GM19372 (cell line): Measurements from ENCODE around the gene AHCYL2.
"Not testable (repeated sequence)": the region's sequence is repeated elsewhere in the genome, so short reads cannot be mapped to it uniquely, and the experiment has no call there.

ENCODE experiments used
- ATAC-seq: cut with Tn5 transposase; IDR thresholded peaks from one replicate; pipeline ENCODE4 v1.9.1; 2021; ENCODE audit warnings: mild to moderate bottlenecking, low read depth, moderate library complexity; ENCODE audit not compliant: unreplicated experiment

AHCYL2 gene

DNA sequence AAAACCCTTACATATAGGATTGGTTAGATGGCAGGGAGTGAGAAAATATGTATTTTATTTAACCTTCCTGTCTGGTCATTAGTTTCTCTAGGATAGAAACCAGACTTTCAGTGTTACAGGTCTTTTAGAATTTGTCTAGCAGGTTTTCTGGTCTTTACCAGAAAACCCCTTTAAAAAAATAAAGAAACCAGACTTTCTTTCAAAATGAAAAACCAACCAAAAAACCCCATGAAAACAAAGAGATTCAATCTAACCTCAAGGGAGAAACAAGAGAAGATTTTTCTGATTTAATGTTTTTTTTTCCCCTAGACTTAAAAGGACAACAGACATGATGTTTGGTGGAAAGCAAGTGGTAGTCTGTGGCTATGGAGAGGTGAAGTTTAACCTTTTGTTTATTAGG lies 180.7 kb downstream of the AHCYL2 start:
- ATAC-seq, result no peak

DNA sequence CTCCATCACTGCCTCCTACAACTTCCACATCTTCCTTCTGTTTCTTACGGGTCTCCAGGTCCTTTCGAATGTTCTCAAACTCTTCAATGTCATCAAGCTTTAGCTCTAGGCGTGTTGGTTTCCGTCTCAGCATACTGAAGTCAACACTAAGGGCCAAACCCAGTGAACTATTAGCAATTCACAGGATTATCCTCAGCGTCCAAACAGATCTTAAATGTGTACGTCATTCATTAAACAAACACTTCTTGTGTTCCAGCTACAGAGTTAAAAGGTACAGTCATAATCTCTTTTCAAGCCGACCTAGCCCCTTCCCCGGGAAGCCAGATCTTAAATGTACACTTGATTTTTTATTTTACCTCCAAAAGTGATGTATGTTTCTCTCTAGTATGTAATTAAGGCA lies 185.4 kb downstream of the AHCYL2 start:
- ATAC-seq, result not testable (repeated sequence)

DNA sequence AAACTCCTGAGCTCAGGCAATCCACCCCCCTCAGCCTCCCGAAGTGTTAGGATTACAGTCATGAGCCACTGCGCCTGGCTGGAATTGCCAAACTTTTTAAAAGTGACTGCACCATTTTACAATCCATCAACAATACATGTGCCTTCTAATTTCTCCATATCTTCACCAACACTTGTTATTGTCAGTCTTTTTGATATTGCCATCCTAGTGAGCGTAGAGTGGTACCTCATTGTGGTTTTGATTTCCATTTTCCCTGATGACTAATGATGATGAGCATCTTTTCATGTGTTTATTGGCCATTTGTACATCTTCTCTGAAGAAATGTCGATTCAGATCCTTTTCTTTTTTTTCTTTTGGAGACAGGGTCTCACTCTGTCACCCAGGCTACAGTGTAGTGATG lies 187.7 kb downstream of the AHCYL2 start:
- no peak for ATAC-seq

DNA sequence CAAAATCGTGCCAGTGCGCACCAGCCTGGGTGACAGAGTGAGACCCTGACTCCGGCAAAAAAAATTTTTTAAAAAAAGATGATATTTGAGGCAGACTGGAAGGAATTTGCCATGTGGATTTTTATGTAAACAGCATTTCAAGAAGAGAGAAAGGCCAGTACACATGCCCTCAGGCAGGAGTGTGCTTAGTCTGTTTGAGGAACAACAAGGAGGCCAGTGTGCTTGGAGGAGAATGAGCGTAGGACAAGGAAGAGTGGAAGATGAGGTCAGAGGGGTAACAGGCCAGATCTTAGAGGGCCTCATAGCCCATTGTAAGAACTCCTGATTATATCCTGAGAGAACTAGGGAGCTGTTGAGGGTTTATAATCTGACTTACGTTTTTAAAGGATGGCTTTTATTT lies 192.2 kb downstream of the AHCYL2 start:
- ATAC-seq, result no peak

DNA sequence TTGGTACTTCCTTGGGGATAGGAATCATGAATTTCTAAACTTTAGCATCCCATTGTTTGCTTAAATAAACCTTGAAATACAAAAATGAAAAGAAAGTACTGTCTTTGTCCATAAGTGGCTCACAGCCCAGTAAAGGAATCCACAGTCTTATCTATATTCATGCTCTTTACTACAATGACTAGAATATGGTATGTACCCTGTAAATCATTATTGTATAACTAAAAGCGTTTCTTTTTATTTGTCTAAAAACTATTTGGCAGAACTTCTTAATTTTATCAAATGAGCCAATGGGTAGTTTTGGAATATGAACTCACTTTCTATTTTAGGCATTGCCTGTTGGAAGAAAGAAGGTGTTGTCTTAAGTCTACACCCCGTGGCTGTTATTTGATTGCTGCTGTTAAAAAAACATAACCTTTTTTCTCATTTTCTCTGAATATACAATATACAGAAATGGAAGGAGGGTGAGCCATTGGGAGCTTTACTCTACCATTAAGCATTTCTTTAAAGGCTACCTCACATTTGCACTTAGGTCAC lies 197.0 kb downstream of the AHCYL2 start:
- ATAC-seq, result no peak

DNA sequence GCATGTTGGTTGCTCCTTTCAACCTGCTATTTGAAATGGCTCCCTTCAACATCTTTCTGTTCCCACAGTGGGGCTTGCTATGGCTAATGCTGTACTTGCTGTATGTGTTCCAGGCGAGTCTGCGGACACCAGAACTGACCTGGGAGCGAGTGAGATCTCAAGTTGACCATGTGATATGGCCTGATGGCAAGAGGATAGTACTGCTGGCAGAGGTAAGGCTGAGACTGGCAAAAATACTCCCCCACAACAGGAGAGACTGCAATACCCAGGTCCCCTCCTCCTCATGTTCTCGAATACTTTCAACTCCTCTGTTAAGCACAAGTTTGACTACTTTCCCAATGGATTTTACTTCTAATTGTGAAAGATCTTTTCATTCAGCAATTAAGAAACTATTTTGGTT lies 197.9 kb downstream of the AHCYL2 start:
- ATAC-seq, result no peak

DNA sequence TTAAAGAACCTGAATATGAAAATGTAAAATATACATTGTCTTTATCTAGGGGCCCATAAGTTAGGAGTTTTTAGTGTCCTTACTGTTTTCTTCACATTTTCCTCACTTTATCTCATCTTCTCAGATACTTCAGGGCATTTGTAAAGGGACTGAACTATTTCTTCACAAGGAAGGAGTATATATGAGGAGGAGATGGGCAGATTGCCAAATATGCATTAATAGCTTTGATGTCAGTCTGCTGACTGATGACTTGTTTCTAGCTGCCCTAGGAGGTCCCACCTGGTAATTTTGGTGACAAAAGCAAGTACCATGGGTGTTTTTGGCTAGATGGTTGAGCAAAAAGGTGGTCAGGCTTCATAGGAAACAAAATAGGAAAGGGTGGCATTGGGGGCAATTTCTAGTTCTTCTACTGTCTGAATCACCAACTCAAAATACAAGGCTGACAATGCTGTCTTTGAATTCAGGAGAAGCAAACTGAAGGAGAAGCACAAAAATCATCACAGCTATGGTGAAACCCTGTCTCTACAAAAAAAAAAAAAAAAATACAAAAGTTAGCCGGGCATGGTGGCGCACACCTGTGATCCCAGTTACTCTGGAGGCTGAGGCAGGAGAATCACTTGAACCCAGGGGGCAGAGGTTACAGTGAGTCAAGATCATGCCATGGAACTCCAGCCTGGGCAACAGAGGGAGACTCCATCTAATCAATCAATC lies 199.0 kb downstream of the AHCYL2 start:
- no peak for ATAC-seq

DNA sequence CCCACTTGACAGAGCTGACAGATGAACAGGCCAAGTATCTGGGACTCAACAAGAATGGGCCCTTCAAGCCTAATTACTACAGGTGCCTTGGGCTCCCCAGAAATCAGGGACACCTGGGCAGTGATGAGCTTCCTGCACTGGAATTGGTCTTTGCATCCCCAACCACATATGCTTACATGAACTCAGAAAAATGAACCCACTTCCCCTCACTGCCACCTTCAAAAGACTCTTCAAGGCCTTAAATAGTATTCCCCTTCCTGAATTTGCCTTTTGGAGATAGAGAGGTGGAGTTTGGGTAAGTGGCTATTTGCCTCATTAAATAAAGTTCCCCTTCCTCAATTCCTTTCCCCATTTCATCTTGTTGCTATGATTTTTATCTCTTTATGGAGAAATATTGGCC lies 201.7 kb downstream of the AHCYL2 start:
- no peak for ATAC-seq

DNA sequence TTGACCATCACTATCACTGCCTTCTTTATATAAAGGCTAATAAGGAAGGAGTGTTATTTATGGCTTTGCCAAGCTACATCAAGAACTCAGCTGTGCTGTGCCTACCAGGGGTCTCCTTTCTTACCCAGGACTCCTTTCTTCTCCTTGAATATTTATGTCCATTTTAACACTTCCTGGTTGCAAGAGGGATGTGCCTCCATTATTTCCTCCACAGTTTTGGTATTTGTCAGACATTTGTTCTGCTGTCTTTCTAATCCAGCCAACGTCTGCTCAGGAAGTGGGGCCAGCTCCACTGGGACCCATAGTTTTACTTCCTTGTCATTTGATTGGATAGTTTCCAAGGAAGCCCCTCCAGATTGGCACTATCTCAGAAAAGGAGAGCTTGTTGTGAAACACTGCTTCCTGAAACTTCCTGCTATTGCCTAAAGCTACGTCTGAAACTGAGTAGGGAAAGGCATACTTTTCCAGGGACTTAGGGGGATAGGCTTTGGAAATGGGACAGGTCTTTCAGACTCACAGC lies 202.8 kb downstream of the AHCYL2 start:
- ATAC-seq, result no peak

DNA sequence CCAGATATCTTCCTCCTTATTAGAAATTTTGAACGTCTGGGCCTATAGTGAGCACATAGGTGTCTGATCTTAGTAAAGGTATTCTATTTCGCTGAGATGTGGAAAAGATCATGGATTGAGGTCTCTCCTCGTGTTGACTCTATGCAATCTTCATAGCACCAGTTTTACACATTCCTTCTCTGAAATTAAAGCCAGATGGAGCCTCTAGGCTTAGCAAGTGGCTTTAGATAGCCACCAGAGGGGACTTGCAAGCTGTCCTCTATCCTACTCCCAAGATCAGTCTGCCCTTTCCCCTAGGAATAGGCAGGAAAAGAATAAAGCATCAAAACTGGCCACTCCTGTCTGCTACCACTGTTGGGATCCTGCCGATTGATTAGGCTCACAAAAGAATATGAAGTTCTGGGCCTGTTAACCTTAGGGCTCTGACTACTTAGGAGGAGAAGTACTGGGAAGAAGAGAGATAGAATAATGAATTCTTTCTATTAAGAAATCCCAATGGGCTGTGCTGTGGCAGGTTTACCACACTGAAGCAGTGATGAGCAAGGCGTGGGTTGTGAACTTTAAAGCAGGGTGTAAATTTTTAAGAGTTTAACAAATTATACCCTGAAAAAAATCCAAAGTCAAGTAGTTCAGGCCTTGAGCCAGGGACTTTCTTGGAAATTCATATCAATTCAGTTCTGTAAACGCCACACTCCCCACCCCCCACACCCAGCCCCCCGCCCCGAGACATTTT lies 207.2 kb downstream of the AHCYL2 start:
- no peak for ATAC-seq

DNA sequence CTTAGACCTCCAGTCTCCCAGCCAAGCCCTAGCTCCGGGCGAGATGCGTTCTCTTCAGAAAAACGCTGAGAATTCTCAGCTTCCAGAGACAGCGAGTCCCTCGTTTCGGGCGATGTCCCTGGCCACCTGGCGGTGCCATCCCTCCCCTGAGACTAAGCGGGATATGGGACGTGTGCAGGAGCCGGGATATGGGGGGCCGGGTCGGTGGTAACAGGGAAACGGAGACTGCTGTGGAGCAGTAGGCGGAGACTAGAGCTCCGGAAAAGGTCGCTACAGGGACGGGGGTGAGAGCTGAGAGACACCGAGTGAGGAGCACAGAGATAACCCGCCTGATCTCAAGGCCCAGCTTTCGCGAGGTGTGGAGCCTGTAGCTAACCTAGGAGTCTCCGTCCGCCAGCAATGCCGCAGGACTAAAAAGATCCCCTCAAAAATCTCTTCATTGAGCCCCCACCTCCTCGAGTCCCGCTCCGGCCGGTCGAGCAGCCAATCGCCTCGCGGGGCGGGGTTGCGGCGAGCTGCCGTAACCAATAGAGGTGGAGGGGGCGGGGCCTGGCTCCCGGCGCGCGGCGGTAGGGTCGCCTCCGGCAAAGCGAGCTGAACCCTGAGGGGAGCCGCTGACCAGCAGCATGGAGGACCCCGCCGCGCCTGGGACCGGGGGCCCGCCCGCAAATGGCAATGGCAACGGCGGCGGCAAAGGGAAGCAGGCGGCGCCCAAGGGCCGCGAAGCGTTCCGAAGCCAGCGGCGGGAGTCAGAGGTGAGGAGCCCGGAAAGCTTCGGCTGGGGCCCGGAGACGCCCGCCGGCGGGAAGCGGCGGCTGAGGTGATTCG lies 209.2 kb downstream of the AHCYL2 start, which contains the start of gene STRIP2:
Gene STRIP2 (plus strand): TSS at position 586 of the 828 bp plus-strand sequence. CDS start 41 bp downstream, at position 627.
- ATAC-seq, result peak; percentile 96

DNA sequence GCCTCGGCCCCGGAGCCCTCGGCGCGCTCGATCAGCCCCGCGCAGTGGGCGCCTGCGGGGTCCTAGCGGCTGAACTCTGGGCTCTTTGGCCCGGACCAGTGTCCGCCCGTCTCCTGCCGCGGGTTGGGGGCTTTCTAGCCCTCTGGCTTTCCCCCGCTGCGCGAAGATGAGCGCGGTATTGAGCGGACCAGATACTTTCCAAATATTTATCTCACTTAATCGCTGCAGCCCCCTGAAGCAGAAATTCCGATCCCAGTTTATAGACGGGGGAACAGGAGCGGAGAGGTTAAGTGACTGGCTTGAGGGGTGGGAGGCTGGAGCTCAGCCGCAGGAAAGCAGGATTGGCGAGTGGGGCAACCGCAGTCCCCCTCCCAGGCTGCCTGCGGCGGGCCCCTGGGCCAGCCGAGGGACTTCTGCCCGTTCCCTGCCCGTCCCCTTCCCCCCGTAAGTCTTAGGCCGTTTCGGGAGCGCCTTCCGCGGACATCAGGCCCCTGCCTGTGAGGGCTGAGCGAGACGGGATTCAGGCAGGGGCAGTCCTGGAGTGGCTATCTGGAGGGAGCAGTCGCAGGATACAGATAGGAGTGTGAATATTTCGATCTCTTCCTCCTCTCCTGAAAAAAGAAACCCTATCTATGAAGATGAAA lies 210.0 kb downstream of the AHCYL2 start:
- ATAC-seq, result no peak

DNA sequence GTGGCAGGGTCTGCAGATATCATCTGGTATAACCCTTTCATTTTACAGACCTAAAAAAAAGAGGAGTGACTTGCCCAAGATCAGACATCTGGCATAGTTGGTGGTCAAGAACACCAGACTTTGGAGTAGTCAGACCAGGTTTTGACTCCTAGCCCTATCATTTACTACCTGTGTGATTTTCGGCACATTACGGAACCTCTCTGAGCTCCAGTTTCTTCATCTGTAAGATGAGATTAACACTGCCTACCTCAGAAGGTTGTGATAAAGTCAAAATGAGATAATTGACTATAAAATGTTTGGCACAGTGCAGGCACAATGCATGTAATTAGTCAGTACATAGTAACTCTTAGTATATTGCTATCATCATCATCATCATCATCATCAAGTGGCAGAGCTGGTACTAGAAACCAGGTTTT lies 210.6 kb downstream of the AHCYL2 start:
- ATAC-seq, result no peak

DNA sequence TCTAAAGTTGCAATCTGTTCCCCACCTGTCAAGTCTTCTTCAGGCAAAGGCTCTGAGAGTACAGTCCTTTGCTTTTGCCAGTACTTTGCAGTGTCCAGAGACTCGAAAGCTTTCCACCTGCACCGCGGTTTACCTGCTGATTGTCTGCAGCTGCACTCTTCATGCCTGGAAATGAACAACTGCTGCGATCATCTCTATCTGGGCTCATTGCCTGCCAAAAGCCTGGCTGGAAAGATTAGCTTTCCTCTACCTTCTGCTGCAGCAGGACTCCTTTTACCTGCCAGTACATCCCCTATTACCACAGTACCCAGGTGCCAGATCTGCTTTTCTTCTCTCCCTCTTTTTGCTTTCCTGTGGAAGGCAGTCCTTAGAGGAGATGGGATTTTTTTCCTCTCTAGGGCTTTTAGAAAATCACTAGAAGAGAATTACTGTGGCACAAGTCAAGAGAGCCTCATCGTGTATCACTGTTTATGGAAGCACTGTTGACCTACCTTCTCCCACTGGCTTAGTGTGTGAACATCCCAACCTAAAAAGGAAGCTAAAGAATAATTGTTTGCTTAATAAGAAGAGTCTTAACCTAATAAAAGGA lies 211.6 kb downstream of the AHCYL2 start:
- no peak for ATAC-seq

DNA sequence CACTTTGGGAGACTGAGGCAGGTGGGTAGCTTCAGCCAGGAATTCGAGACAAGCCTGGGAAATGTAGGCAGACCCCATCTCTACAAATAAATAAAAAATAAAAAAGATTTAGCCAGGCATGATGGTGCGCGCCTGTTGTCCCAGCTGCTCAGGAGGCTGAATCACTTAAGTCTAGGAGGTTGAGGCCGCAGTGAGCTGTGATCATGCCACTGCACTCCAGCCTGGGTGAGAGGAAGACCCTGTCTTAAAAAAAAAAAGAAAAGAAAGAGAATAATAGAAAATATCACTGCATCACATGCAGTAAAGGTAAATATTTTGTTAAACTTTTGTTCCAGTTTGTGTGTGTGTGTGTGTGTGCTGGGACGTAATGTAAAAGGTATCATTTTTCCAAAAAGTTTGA lies 212.4 kb downstream of the AHCYL2 start:
- ATAC-seq, result no peak

DNA sequence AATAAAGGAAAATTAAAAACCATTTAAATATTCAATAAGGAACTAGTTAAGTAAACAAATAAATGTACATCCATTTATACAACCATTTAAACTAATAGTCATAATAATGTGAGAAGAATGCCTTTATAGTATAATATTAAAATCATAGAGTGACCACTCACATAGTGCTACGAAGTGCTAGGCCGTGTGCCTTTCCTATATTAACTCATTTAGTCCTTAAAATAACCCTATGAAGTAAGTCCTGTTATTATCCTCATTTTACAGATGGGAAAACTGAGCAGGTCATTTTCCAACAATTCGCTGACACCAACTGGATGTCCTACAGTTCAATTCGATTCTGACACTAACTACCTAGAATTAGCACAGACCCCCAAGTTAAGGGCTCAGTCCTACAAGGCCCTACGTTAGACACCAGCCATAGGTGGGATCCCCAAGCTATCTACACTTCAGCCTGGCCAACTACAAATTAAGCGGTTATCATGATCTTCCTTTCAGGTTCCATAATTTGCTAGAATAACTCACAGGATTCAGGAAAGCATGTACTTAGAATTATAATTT lies 213.5 kb downstream of the AHCYL2 start:
- no peak for ATAC-seq

DNA sequence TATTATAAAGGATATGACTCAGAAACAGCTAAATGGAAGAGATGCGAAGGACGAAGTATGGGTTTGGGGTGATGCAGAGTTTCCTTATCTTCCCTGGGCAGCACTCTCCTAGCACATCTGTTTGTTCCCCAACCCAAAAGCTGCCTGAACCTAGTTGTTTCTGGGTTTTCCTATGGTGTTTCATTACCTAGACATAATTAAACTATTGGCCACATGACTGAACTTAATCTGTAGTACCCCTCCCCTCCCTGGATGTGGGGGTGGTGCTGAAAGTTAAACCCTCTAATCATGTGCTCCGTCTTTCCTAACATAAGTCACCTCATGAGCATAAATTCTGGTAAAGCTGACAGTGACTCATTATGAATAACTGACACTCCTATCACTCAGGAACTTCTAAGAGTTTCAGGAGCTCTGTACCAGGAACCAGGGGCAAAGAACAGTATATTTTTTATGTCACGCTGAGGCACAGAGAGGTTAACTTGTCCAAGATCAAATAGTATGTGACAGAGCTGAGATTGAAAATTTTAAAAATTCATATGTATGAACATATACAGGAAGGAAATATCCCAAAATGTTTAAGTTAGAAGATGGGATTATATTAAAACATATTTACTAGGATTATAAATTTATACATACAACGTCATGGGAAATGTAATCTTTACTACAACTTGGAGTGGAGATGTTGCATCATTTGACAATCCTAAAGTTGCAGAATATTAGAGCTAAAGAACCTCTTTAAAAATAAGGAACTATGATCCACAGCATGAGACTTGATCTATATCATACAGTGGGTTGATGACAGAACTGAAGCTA lies 214.2 kb downstream of the AHCYL2 start:
- ATAC-seq, result no peak

DNA sequence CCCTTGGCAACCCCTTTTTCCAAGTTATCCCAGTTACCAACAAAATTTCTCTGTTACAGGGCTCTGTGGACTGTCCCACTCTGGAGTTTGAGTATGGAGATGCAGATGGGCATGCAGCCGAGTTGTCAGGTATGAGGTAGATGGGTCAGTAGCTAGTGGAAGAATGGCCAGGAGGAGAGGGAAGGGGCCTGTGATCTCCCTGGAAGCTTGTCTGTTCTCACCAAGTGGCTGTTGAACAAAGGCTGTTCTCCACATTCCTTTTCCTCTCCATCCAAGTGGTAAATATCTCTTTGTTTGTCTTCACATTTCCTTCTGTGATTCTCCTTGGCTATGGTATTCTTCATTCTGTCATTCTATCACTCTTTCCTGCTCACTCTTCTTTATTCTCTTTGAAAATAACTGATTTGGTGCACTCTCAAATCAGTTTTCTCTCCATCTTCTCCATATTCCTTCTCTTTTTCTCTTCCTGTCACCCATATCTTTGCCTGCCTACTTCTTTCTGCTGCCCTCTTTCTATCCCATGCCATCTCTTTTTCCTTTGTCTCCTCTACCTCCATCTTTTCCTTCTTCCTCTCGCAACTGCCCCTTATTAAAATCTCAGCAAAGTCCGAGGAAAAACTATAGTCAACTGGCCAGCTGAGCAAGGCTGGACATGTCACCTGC lies 215.3 kb downstream of the AHCYL2 start:
- no peak for ATAC-seq
